SK-N-SH (cell line): ENCODE measurements around the gene ZMIZ1.

Source experiments
- MXI1 ChIP-seq: IDR thresholded peaks from 2 replicates; pipeline ENCODE4 v1.6.1; 2012; ENCODE audit warnings: mild to moderate bottlenecking, low read depth, low read length, improper control_type of control experiment
- POLR2AphosphoS5 ChIP-seq: IDR thresholded peaks from 2 replicates; pipeline ENCODE4 v1.6.1; 2012; ENCODE audit warnings: low read depth, low read length
- TF ChIP-seq, protein P1 (sequence below): IDR thresholded peaks from 2 replicates; pipeline ENCODE4 v1.4.0; 2012; ENCODE audit warnings: low read depth

GRCh38 chr10:79053481-79054202 is 15.1 kb upstream of the ZMIZ1 start:
- TF ChIP-seq, protein P1, sequence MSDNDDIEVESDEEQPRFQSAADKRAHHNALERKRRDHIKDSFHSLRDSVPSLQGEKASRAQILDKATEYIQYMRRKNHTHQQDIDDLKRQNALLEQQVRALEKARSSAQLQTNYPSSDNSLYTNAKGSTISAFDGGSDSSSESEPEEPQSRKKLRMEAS = no peak
- TF ChIP-seq POLR2AphosphoS5 (no peak), MXI1 (no peak)
